ENCODE results near the gene C10orf67.

Gene C10orf67

GRCh38 chr10:23158370-23158769, 186.2 kb downstream of the C10orf67 start:
- peak; percentile 56 for DNase-seq (ENCODE audit: low read depth)

- peak; percentile 66 for DNase-seq (ENCODE audit: low read depth)
These were observed 186.8 kb downstream of the C10orf67 start for GRCh38 chr10:23157691-23158369.

- no peak for DNase-seq (ENCODE audit: low read depth)
These were observed 187.3 kb downstream of the C10orf67 start for GRCh38 chr10:23157239-23157681.

DNA sequence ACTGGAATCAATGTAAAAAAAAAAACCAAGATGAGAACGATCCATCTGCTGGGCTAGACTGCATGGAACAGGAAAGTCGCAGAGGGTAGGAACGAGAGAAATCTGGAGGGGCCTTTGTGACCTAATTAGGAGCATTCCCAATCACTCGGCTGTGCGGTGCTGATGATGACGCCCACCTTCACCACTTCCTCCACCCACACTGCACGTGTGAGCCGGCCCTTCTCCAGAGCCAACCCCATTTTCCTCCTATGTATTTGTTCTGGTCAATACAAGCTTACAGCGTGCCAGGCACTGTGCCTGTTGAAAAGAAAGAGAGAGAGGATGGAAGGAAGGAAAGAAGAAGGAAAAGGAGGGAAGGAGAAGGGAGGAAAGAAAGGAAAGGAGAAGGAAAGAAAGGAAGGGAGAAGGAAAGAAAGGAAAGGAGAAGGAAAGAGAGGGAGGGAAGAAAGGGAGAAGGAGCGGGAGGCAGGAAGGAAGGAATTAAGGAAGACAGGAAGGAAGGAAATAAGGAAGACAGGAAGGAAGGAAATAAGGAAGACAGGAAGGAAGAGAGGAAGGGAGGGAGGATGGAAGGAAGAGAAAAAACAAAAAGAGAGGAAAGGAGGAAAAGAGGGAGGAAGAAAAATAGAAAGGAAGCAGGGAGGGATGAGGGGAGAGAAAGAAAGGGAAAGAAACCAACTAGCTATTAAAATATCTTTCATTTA, 188.0 kb downstream of the C10orf67 start:
- no peak for DNase-seq (ENCODE audit: low read depth)

- DNase-seq (ENCODE audit: low read depth) = peak; percentile 30
These were observed 189.4 kb downstream of the C10orf67 start for GRCh38 chr10:23155169-23155568.
